K562 (cell line): ENCODE results near the gene CACNA1C.

Experiments used
- CTBP1 ChIP-seq: fragments of 450-650 bp; IDR thresholded peaks from 2 replicates; pipeline ENCODE4 v1.6.1; 2016; ENCODE audit warnings: borderline replicate concordance
- JUN ChIP-seq, 2 experiments: sonication (generic) in 1 of 2; formaldehyde crosslinking in 1 of 2; IDR thresholded peaks; 2 replicates each; pipeline versions ENCODE4 v1.6.1 to v1.8.0; 2012 to 2022; ENCODE audit warnings: borderline replicate concordance in 2 of 2, mild to moderate bottlenecking in 2 of 2, improper control_type of control experiment in 1 of 2, low read depth in 1 of 2, low read length in 1 of 2, missing genetic modification reagents in 1 of 2
- KLF16 ChIP-seq: IDR thresholded peaks from 2 replicates; pipeline ENCODE4 v1.6.1; 2016; ENCODE audit warnings: antibody characterized with exemption
- TCF3 ChIP-seq: sonication (generic); formaldehyde crosslinking; IDR thresholded peaks from 2 replicates; pipeline ENCODE4 v1.4.0; 2020; ENCODE audit warnings: mild to moderate bottlenecking, missing genetic modification reagents
- TF ChIP-seq, protein P1 (sequence below): fragments of 250-450 bp; sonication (Bioruptor Pico); IDR thresholded peaks from 2 replicates; pipeline ENCODE4 v1.4.0; 2020; ENCODE audit warnings: mild to moderate bottlenecking, moderate library complexity
- TF ChIP-seq, protein P2 (sequence below), 3 experiments: IDR thresholded peaks in 2 of 3; conservative IDR thresholded peaks in 1 of 3; 2 replicates each; pipeline ENCODE4 v1.5.1; 2011 to 2012; ENCODE audit warnings: low read length in 3 of 3, mild to moderate bottlenecking in 3 of 3, control low read depth in 2 of 3, improper control_type of control experiment in 1 of 3, inconsistent platforms in 1 of 3, low read depth in 1 of 3, mixed read lengths in 1 of 3, moderate library complexity in 1 of 3; ENCODE audit not compliant: insufficient read depth in 2 of 3

- TF ChIP-seq KLF16 = no peak
- TF ChIP-seq, protein P1, sequence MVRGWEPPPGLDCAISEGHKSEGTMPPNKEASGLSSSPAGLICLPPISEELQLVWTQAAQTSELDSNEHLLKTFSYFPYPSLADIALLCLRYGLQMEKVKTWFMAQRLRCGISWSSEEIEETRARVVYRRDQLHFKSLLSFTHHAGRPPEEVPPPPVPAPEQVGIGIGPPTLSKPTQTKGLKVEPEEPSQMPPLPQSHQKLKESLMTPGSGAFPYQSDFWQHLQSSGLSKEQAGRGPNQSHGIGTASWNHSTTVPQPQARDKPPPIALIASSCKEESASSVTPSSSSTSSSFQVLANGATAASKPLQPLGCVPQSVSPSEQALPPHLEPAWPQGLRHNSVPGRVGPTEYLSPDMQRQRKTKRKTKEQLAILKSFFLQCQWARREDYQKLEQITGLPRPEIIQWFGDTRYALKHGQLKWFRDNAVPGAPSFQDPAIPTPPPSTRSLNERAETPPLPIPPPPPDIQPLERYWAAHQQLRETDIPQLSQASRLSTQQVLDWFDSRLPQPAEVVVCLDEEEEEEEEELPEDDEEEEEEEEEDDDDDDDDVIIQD (CRISPR knock-in tag) = no peak
- no peak for TF ChIP-seq TCF3 (CRISPR knock-in tag)
- no peak for TF ChIP-seq JUN (IDR thresholded peaks at IDR 0.05; ENCODE audit: borderline replicate concordance, low read depth, low read length)
- TF ChIP-seq JUN (CRISPR knock-in tag; IDR thresholded peaks at IDR 0.05; ENCODE audit: borderline replicate concordance) = no peak
- TF ChIP-seq, protein P2, sequence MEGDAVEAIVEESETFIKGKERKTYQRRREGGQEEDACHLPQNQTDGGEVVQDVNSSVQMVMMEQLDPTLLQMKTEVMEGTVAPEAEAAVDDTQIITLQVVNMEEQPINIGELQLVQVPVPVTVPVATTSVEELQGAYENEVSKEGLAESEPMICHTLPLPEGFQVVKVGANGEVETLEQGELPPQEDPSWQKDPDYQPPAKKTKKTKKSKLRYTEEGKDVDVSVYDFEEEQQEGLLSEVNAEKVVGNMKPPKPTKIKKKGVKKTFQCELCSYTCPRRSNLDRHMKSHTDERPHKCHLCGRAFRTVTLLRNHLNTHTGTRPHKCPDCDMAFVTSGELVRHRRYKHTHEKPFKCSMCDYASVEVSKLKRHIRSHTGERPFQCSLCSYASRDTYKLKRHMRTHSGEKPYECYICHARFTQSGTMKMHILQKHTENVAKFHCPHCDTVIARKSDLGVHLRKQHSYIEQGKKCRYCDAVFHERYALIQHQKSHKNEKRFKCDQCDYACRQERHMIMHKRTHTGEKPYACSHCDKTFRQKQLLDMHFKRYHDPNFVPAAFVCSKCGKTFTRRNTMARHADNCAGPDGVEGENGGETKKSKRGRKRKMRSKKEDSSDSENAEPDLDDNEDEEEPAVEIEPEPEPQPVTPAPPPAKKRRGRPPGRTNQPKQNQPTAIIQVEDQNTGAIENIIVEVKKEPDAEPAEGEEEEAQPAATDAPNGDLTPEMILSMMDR (IDR thresholded peaks at IDR 0.05 in 2 of 3, conservative IDR thresholded peaks at IDR 0.05 in 1 of 3; ENCODE audit: insufficient read depth in 2 of 3, low read depth in 1 of 3, low read length in 3 of 3) = no peak
- TF ChIP-seq CTBP1 = no peak
These were observed 84.9 kb downstream of the CACNA1C start for GRCh38 chr12:2137711-2138110.
